Choroid plexus epithelial cell (primary cell): Measurements from ENCODE around the gene BCL7A.

Source experiments
- DNase-seq: peaks from one replicate; pipeline ENCODE4 v3.0.0-alpha.2; 2010; ENCODE audit warnings: low read depth
- H3K4me3 ChIP-seq: 2 replicates; pipeline ENCODE4 v1.5.1; 2011; ENCODE audit warnings: low read depth, mild to moderate bottlenecking, control low read depth, low read length, moderate library complexity
- TF ChIP-seq, protein P1 (sequence below): conservative IDR thresholded peaks from 2 replicates; pipeline ENCODE4 v1.5.1; 2011; ENCODE audit warnings: low read depth, mild to moderate bottlenecking, control low read depth, inconsistent platforms, low read length, moderate library complexity

Gene BCL7A

DNA sequence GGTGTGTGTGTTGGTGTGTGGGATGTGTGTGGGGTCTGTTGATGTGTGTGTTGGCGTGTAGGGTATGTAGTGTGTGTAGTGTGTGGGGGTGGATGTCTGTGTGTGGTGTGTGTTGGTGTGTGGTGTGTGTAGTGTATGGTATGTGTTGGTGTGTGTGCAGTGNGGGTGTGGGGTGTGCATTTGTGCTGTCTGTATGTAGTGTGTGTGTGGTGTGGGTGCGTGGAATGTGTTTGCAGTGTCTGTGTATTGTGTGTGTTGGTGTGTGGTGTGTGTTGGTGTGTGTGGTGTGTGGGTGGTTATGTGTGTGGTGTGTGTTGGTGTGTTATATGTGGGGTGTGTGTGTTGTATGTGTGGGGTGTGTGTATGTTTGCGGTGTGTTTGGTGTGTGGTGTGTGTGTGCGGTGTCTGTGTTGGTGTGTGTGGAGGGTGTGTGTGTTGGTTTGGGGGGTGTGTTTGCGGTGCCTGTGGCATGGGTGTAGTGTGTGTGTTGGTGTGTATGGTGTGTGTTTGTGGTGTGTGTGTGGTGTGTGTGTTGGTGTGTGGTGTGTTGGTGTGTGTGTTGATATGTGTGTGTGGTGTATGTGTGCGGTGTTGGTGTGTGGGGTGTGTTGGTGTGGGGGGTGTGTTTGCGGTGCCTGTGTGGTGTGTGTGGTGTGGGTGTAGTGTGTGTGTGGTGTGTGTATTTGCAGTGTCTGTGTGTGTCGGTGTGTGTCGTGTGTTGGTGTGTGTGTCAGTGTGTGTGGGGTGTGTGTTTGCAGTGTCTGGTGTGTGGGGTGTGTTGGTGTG is 71.6 kb downstream of the BCL7A start:
- DNase-seq, result no peak
- no peak overlapping the region for H3K4me3 ChIP-seq
- TF ChIP-seq, protein P1, sequence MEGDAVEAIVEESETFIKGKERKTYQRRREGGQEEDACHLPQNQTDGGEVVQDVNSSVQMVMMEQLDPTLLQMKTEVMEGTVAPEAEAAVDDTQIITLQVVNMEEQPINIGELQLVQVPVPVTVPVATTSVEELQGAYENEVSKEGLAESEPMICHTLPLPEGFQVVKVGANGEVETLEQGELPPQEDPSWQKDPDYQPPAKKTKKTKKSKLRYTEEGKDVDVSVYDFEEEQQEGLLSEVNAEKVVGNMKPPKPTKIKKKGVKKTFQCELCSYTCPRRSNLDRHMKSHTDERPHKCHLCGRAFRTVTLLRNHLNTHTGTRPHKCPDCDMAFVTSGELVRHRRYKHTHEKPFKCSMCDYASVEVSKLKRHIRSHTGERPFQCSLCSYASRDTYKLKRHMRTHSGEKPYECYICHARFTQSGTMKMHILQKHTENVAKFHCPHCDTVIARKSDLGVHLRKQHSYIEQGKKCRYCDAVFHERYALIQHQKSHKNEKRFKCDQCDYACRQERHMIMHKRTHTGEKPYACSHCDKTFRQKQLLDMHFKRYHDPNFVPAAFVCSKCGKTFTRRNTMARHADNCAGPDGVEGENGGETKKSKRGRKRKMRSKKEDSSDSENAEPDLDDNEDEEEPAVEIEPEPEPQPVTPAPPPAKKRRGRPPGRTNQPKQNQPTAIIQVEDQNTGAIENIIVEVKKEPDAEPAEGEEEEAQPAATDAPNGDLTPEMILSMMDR, result no peak

DNA sequence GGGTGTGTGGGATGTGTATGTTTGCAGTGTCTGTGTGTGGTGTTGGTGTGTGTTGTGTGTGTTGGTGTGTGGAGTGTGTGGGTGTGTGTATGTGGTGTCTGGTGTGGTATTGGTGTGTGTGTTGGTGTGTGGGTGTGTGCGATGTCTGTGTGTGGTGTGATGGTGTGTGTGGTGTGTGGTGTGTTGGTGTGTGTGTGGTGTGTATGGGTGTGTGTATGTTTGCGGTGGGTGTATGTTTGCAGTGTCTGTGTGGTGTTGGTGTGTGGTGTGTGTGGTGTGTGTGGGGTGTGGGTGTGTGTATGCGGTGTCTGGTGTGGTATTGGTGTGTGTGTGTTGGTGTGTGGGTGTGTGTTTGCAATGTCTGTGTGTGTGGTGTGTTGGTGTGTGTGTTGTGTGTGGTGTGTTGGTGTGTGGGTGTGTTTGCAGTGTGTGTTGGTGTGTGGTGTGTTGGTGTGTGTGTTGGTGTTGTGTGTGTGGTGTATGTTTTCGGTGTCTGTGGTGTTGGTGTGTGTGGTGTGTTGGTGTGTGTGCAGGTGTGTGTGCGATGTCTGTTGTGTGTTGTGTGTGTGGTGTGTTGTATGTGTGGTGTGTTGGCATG is 72.6 kb downstream of the BCL7A start:
- H3K4me3 ChIP-seq, result no peak overlapping the region
- DNase-seq, result no peak
- TF ChIP-seq, protein P1, result no peak

DNA sequence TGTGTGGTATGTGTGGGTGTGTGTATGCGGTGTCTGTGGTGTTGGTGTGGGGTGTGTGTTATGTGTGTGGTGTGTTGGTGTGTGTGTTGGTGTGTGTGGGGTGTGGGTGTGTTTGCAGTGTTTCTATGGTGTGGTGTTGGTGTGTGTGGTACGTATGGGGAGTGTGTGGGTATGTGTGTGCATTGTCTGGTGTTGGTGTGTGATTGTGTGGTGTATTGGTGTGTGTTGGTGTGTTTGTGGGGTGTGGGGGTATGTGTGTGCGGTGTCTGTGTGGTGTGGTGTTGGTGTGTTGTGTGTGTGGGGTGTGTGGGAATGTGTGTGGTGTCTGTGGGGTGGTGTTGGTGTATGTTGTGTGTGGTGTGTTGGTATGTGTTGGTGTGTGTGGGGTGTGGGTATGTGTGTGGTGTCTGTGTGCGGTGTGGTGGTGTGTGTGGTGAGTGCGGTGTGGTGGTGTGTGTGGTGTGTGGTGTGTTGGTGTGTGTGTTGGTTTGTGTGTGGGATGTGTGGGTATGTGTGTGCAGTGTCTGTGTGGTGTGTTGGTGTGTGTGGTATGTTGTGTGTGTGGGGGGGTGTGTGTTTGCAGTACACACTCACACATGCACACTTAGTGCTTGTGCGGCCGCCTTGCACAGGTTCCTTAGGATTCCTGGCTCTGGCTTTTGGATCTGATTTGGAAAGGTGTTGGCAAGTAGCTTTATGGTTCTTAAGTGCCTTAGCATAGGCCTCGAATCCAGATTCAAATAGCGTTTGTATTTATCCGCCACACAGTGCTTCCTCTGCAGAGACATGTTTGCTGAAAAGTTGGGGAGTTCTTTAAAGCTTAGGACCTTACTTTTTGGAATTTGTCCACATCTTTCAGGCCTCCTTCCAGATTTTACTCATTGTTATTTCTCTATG is 73.3 kb downstream of the BCL7A start:
- no peak overlapping the region for H3K4me3 ChIP-seq
- DNase-seq, result peak; percentile 58
- TF ChIP-seq, protein P1, result no peak

DNA sequence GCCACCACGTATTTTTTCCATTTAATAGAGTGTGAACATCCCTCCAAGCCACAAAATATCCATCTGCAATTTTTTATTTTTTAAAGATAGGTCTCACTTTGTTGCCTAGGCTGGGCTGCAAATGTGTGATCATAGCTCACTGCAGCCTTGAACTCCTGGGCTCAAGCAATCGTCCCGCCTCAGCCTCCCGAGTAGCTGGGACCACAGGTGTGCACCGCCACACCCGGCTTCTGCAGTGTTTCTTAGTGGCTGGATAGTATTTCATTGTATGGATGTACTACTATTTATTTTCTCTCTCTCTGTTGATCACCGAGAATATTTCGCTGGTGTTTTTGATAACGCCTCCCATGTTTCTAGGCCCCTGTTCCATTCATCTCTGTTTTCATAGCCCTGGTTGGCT is 74.3 kb downstream of the BCL7A start:
- H3K4me3 ChIP-seq, result no peak overlapping the region
- no peak for DNase-seq
- TF ChIP-seq, protein P1, result no peak

DNA sequence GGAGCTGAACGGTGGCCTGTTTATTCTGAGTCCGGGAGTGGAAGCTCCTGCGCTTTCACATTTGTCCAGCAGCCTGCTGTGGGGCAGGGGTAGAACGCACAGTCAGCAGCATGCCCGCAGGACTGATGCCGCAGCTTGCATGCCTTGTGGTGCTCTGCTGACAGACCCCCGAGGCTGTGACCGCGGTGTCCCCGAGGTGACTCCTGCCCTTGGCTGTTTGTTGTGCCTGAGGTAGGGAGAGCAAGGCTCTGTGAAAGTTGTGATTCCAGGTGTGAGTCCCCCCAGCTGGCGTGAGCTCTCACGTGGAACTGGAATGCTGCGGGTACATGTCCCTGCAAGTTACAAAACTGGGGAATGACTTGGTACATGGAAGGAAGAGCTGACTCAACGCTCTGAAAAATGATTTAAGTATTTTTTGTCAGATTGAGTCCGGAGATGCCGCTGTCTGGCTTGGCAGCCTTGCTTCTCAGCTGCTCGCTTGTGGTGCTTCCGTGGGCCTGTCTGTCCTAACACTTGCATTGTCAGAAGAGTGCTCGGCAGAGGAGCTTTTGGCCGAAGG is 75.0 kb downstream of the BCL7A start:
- no peak for DNase-seq
- H3K4me3 ChIP-seq, result no peak overlapping the region
- TF ChIP-seq, protein P1, result no peak

DNA sequence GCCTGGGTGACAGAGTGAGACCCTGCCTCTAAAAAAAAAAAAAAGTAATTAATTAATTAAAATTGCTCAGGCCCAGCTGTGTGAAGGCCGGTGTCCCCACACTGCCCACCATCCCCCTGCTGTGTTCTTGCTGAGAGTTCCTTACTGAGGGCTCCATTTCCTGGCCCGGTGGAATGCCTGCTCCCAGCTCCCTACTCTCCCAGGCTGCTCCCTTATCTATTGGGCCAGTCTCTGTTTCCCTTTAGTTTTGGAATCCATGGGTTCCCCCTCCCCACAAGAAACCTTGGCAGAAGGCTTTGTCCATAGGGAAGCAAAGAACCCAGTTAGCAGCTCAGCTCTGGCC is 75.9 kb downstream of the BCL7A start:
- TF ChIP-seq, protein P1, result no peak
- no peak overlapping the region for H3K4me3 ChIP-seq
- DNase-seq, result no peak
